GM11168 (cell line): ENCODE results near the gene DPYD.

Source experiments
- in situ Hi-C: fragments of 300-500 bp; cut with MboI; formaldehyde crosslinking; loops from one replicate; pipeline ENCODE4 v1.12.0; 2022; ENCODE audit warnings: low sequenced_read_pairs; ENCODE audit not compliant: unreplicated experiment

Gene DPYD

GRCh38 chr1:97501628-97502027 is 419.2 kb downstream of the DPYD start:
- in situ Hi-C loops: loop anchor here (25.0 kb wide), 1 partner anchor 239 kb away; no protein-coding TSS in a partner anchor

- in situ Hi-C loops: loop anchor here (25.0 kb wide), 1 partner anchor 238 kb away; no protein-coding TSS in a partner anchor
These were observed 420.1 kb downstream of the DPYD start for GRCh38 chr1:97500760-97501159.

GRCh38 chr1:97499667-97500066 is 421.2 kb downstream of the DPYD start:
- in situ Hi-C loops: loop anchor here (25.0 kb wide), 1 partner anchor 237 kb away; no protein-coding TSS in a partner anchor

GRCh38 chr1:97489834-97490233 is 431.0 kb downstream of the DPYD start:
- in situ Hi-C loops: no loop called here

GRCh38 chr1:97488530-97488929 is 432.3 kb downstream of the DPYD start:
- in situ Hi-C loops: no loop called here

- in situ Hi-C loops: no loop called here
These were observed 438.8 kb downstream of the DPYD start for GRCh38 chr1:97482022-97482421.

GRCh38 chr1:97467445-97467844 is 453.4 kb downstream of the DPYD start:
- in situ Hi-C loops: no loop called here

- in situ Hi-C loops: no loop called here
These were observed 456.5 kb downstream of the DPYD start for GRCh38 chr1:97464305-97464704.

- in situ Hi-C loops: no loop called here
These were observed 459.1 kb downstream of the DPYD start for GRCh38 chr1:97461782-97462181.

- in situ Hi-C loops: no loop called here
These were observed 463.3 kb downstream of the DPYD start for GRCh38 chr1:97457446-97458089.

GRCh38 chr1:97451944-97452343 is 468.9 kb downstream of the DPYD start:
- in situ Hi-C loops: no loop called here

- in situ Hi-C loops: no loop called here
These were observed 469.6 kb downstream of the DPYD start for GRCh38 chr1:97451046-97451826.

- in situ Hi-C loops: no loop called here
These were observed 478.9 kb downstream of the DPYD start for GRCh38 chr1:97441966-97442365.

GRCh38 chr1:97433824-97434177 is 487.0 kb downstream of the DPYD start:
- in situ Hi-C loops: no loop called here

- in situ Hi-C loops: no loop called here
These were observed 487.6 kb downstream of the DPYD start for GRCh38 chr1:97433094-97433823.

GRCh38 chr1:97427371-97427770 is 493.5 kb downstream of the DPYD start:
- in situ Hi-C loops: no loop called here

GRCh38 chr1:97424209-97424608 is 496.6 kb downstream of the DPYD start:
- in situ Hi-C loops: no loop called here

- in situ Hi-C loops: no loop called here
These were observed 497.4 kb downstream of the DPYD start for GRCh38 chr1:97423403-97423802.

GRCh38 chr1:97417661-97418060 is 503.2 kb downstream of the DPYD start:
- in situ Hi-C loops: no loop called here

GRCh38 chr1:97414682-97415312 is 506.0 kb downstream of the DPYD start:
- in situ Hi-C loops: no loop called here

GRCh38 chr1:97412737-97413136 is 508.1 kb downstream of the DPYD start:
- in situ Hi-C loops: no loop called here
